Measurements from ENCODE around the gene PRDM16.

DNA sequence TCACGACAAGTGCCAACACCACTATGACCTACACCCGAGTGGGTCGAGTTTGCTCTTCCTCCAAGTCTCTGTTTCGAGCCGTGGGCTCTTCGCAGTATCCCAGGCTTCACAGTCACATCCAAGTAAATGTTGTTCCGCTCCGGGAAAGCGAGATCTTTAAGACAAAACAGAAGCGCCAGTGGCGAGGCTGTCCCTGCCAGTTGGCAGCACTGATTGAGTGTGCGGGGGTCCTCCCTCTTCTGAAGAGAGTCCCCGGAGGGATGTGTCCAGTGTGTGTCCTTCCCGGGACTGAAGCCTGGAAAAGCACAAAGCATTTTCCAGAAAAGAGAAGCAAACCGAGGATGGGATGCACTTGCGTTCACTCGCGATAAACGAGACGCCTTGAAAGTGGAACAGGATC, 158.9 kb downstream of the PRDM16 start:
- TF ChIP-seq, protein P1, sequence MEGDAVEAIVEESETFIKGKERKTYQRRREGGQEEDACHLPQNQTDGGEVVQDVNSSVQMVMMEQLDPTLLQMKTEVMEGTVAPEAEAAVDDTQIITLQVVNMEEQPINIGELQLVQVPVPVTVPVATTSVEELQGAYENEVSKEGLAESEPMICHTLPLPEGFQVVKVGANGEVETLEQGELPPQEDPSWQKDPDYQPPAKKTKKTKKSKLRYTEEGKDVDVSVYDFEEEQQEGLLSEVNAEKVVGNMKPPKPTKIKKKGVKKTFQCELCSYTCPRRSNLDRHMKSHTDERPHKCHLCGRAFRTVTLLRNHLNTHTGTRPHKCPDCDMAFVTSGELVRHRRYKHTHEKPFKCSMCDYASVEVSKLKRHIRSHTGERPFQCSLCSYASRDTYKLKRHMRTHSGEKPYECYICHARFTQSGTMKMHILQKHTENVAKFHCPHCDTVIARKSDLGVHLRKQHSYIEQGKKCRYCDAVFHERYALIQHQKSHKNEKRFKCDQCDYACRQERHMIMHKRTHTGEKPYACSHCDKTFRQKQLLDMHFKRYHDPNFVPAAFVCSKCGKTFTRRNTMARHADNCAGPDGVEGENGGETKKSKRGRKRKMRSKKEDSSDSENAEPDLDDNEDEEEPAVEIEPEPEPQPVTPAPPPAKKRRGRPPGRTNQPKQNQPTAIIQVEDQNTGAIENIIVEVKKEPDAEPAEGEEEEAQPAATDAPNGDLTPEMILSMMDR (conservative IDR thresholded peaks at IDR 0.05 in 1 of 2, IDR thresholded peaks at IDR 0.05 in 1 of 2; ENCODE audit: extremely low read depth in 1 of 2, insufficient read depth in 1 of 2, low read depth in 1 of 2, low read length in 2 of 2): no peak
- TF ChIP-seq EZH2 (IDR thresholded peaks at IDR 0.05; ENCODE audit: borderline replicate concordance, low read length): no peak
